GM18520 (cell line): ENCODE results near the gene TYRO3.
"Not testable (repeated sequence)": the region's sequence is repeated elsewhere in the genome, so short reads cannot be mapped to it uniquely, and the experiment has no call there.

Experiments
- ATAC-seq: cut with Tn5 transposase; IDR thresholded peaks from one replicate; pipeline ENCODE4 v1.9.1; 2021; ENCODE audit not compliant: unreplicated experiment

Gene TYRO3

GRCh38 chr15:41571948-41572347 lies 12.9 kb downstream of the TYRO3 start:
- ATAC-seq: no peak

DNA sequence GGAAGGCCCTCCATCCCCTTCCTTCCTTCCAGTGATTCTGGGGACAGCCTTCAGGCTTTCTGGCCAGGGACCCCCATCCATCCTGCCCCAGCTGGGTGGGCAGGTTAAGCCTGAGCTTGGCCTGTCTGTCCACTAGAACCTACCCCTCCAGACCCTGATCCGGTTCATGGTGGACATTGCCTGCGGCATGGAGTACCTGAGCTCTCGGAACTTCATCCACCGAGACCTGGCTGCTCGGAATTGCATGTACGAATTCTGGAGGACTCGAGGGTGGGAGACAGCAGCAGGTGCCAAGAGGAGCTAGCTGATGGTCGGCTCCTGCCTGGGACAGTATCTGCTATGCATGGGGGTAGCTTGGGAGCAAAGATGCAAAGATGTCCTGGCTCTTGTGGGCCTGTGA lies 13.9 kb downstream of the TYRO3 start:
- no peak for ATAC-seq

DNA sequence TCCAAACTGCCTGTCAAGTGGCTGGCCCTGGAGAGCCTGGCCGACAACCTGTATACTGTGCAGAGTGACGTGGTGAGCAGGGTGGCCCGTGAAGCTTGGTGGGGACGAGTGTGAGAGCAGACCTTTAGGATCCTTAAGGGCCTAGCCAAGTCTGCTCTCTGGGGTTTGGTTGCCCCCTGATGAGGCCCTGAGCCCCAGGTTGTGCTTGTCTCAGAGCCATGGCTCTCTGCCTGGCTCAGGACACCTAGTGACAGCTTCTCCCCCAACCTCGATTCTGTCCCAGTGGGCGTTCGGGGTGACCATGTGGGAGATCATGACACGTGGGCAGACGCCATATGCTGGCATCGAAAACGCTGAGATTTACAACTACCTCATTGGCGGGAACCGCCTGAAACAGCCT lies 14.4 kb downstream of the TYRO3 start:
- no peak for ATAC-seq

DNA sequence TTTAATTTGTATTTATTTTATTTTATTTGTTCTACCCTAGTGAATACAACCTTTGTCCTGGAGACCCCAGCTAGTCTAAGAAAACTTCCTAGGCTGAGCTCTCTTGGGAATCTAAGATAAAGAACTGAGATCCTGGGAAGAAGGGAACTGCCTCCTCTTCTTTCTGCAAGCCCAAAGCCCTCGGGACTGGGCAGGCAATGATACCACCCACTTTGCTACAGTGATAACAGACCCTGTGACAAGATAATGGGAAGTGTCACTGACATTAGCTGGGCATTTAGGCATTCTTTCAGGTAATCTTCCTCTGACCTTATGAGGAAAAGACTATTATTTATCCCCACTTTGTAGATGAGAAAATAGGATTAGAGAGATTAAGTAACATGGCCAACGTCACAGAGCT lies 15.1 kb downstream of the TYRO3 start:
- ATAC-seq: no peak

DNA sequence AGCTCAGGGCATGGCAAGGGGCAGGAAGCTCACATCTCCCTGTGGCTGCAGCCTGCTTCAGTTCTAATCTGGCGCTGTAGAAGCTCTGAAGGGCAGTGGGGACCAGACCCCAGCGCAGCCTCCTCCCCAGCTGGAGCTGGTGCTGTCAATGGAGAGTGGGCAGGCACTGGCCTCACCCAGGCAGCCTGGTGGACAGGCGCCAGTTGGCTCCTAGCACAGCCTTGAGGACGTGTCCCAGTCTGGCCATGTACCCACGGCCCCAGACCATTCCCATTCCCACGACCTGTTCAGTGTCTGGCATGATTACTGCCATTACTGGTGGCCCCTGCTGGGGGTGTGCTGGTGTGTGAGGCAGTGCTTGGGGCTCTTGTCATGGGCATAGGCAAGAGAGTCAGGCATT lies 16.3 kb downstream of the TYRO3 start:
- ATAC-seq: no peak

GRCh38 chr15:41577863-41578735 lies 19.1 kb downstream of the TYRO3 start:
- ATAC-seq: no peak

GRCh38 chr15:41578736-41579383 lies 19.8 kb downstream of the TYRO3 start:
- no peak for ATAC-seq

- ATAC-seq: no peak
These were observed 22.1 kb downstream of the TYRO3 start for GRCh38 chr15:41581110-41581509.

- ATAC-seq: no peak
These were observed 24.8 kb downstream of the TYRO3 start for GRCh38 chr15:41583795-41584194.

DNA sequence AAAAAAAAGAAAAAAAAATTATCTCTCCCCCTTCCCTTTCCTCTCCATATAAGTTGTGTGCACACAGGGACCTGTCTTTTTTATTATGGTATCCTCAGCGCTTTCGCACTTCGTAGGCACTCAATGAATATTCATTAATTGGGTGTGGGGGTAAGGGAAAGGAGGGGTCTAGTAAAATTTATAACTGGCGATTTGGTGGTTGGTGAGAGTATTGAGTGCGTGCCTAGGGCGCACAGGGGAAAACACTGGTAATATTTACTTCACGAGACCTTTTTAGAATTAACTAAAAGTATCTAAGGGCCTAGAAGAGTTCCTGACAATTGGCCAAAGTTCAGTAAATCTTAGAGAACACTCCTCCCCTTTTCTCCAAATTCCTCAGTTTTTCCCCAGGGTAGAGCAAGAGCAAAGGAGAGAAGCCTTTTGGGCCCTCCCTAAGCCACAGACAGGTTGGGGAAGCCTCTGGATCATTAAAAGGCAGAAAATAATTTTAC lies 25.7 kb downstream of the TYRO3 start:
- no peak for ATAC-seq

- no peak for ATAC-seq
These were observed 26.4 kb downstream of the TYRO3 start for GRCh38 chr15:41585127-41586047.

DNA sequence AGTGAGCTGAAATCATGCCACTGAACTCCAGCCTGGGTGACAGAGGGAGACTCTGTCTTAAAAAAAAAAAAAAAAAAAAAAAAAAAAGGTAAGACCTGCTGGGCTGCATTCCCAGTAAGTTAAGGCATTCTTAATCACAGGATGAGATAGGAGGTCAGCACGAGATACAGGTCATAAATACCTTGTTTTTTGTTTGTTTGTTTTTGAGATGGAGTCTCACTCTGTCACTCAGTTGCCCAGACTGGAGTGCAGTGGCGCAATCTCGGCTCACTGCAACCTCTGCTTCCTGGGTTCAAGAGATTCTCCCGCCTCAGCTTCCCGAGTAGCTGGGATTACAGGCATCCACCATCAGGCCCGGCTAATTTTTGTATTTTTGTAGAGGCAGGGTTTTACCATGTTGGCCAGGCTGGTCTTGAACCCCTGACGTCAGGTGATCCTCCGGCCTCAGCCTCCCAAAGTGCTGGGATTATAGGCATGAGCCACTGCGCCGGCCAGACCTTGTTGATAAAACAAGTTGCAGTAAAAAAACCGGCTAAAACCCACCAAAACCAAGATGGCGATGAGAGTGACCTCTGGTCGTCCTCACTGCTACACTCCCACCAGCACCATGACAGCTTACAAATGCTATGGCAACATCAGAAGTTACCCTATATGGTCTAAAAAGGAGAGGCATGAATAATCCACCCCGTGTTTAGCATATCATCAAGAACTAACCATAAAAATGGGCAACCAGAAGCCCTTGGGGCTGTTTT lies 27.7 kb downstream of the TYRO3 start:
- ATAC-seq: not testable (repeated sequence)

DNA sequence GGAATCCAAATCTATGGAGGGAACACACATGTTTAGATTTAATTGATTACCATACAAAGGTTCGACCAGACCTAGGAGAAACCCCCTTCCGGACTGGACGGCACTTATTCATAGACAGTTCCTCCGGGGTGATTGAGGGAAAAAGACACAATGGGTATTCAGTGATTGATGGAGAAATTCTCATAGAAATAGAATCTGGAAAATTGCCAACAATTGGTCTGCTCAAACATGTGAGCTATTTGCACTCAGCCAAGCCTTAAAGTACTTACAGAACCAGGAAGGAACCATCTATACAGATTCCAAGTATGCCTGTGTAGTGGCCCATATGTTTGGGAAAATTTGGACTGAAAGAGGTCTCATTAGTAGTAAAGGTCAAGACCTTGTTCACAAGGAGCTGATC lies 30.0 kb downstream of the TYRO3 start:
- not testable (repeated sequence) for ATAC-seq

- not testable (repeated sequence) for ATAC-seq
These were observed 30.6 kb downstream of the TYRO3 start for GRCh38 chr15:41589571-41589970.

DNA sequence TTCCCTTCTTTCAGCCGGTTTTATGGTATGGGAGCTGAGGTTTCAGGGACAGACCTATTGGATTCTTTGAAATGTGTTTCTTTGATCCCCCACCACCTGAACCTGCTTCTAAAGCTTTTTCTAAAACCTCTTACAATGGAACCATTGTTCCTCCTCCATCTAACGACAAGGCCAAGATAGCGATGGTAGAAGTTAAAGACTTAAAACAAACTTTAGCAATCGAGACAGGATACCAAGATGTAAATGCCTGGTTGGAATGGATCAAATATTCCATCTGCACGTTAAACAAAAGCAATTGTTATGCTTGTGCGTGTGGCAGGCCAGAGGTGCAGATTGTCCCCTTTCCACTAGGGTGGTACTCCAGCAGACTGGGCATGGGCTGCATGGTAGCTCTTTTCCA lies 32.2 kb downstream of the TYRO3 start:
- ATAC-seq: not testable (repeated sequence)

DNA sequence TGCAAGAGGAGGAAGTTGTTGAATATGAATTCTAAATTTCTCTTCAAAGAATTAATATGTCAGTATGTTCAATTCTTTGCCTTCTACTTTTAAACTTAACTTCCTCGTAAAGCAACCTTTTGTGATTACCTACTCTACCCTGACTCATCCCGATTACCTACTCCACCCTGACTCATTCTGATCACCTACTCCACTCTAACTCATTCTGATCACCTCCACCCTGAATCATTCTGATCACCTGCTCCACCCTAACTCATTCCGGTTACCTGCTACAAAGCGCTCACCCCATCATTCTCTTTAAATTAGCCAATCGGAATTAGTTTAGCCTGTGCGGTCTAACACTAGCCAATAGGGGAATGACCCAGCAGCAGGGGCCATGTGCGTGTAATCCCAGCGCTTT lies 33.7 kb downstream of the TYRO3 start:
- ATAC-seq: not testable (repeated sequence)

GRCh38 chr15:41594801-41595746 lies 36.1 kb downstream of the TYRO3 start:
- no peak for ATAC-seq

DNA sequence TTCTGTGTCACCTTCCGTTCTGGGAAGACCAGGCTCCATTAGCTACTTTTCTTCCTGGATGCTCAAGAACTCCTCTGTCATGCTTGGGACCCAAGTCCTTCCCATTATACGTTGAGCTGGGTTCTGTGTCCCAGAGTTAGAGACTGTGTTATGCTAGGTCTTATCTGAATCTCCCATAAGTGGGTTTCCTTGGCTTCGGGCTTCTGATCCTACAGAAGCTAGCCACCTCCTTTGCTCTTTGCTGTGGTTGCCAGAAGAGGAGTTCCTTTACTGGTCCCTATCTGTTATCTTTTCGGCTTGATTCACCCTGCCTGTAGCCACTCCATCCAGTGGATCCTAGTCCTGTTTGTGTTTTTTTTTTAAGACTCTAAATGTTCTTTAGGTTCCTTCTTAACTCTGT lies 38.0 kb downstream of the TYRO3 start:
- ATAC-seq: no peak

DNA sequence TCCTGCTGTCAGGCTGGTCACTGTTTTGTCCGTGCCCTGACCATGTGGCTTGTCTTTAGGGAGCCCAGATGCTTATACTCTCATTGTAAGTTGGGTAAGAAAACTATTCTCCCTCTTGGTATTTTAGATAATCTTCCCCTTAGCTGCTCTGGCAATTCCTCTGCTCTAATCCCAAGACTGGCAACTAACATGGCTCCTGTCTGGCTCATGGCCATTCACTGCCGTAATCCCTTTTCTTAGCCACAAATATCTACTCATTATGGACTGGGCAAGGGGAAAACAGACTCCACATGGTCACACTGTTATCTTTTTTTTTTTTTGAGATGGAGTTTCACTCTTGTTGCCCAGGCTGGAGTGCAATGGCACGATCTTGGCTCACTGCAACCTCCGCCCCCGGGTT lies 38.8 kb downstream of the TYRO3 start:
- no peak for ATAC-seq
